IPS DF 6.9 (cell line): ENCODE measurements around the gene EPOP.

Experiments used
- DNase-seq: peaks from one replicate; pipeline ENCODE4 v3.0.0-alpha.2; 2013; ENCODE audit warnings: low read depth, low spot score
- H3K27ac ChIP-seq: one replicate; pipeline ENCODE4 v1.5.1; 2013; ENCODE audit warnings: low read length, control low read depth
- H3K27me3 ChIP-seq: 2 replicates; pipeline ENCODE4 v1.6.1; 2013; ENCODE audit warnings: mild to moderate bottlenecking, low read length; ENCODE audit not compliant: control insufficient read depth, insufficient read depth
- H3K36me3 ChIP-seq: 2 replicates; pipeline ENCODE4 v1.6.1; 2013; ENCODE audit warnings: low read length; ENCODE audit not compliant: control insufficient read depth, insufficient read depth
- H3K4me1 ChIP-seq: 2 replicates; pipeline ENCODE4 v1.6.1; 2013; ENCODE audit warnings: low read length; ENCODE audit not compliant: control insufficient read depth, insufficient read depth
- H3K4me3 ChIP-seq: 2 replicates; pipeline ENCODE4 v1.5.1; 2013; ENCODE audit warnings: mild to moderate bottlenecking, low read length
- H3K9me3 ChIP-seq: 2 replicates; pipeline ENCODE4 v1.6.1; 2013; ENCODE audit warnings: low read length, inconsistent platforms; ENCODE audit not compliant: control insufficient read depth, insufficient read depth
- WGBS: extraction: QIAGEN DNeasy Blood & Tissue Kit; methylation state at CpG from one replicate; pipeline ENCODE4 v1.1.7; 2013; ENCODE audit warnings: mixed read lengths, missing lambda C conversion rate; ENCODE audit not compliant: insufficient read length, insufficient coverage; 5-methylcytosine and 5-hydroxymethylcytosine counted together

Gene EPOP

DNA sequence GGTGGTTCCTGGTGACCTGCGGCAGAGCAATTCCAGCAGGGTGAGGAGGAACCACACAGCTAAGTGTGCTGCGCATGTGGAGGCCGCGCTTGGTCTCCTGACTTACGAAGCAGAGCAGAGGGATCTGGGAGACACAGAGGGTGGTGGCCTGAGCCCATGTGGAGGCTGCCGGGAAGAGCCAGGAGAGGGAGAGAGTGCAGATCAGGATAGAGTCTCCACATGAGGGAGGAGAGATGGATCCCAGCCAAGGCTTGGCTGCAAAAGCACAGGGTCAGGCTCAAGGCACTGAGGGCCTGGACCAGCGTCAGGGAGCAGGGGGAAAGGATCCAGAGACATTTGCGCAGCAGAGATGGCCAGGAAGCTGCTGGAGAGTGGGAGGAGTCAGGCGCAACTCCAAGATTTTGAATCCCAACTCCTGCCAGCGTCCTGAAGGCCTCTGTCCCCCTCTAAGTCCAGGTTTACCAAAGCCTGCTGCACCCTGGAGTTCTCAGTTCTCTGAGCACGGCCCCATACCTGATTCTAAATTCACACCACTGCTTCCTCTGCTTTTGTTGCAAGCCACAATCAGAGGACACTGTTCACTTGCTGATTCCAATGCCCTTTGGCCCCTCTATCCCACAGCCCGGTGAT is 19.1 kb upstream of the EPOP start:
- WGBS, result no CpG with 5 or more reads among the region's 12 CpGs
- H3K4me3 ChIP-seq, result no peak overlapping the region
- no peak overlapping the region for H3K27ac ChIP-seq
- no peaks in the 10 kb centered on the region for H3K4me1 ChIP-seq
- no peak for DNase-seq
- H3K27me3 ChIP-seq, result peaks cover 11% of the 10 kb centered on the region; the same call in 1 of the 2 replicates
- H3K36me3 ChIP-seq, result no peaks in the 10 kb centered on the region
- H3K9me3 ChIP-seq, result no peaks in the 10 kb centered on the region

DNA sequence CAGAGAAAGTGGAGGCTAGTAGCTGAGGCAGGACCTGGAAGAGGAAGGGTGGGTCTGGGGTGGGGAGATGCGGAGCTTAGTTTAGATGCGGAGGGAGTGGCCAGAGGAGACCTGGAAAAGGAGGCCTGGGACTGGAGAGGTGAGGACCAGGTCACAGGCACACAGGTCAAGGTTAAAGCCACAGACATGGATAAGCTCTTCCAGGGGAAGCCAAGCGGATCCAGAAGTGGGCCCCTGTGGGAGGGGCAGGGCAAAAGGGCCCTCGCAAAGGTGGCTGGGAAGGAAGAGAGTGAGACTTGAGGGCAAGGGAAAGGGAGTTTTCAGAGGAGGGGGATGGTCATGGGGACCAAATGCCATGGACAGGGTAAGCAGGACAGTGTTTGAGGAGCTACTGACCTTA is 16.4 kb upstream of the EPOP start:
- Histone ChIP-seq H3K4me1 (no peaks in the 10 kb centered on the region), H3K9me3 (no peaks in the 10 kb centered on the region), H3K27ac (no peak overlapping the region), H3K4me3 (no peak overlapping the region), H3K27me3 (no peaks in the 10 kb centered on the region), H3K36me3 (no peaks in the 10 kb centered on the region)
- whole genome bisulfite sequencing, result no CpG with 5 or more reads among the region's 4 CpGs
- no peak for DNase-seq

DNA sequence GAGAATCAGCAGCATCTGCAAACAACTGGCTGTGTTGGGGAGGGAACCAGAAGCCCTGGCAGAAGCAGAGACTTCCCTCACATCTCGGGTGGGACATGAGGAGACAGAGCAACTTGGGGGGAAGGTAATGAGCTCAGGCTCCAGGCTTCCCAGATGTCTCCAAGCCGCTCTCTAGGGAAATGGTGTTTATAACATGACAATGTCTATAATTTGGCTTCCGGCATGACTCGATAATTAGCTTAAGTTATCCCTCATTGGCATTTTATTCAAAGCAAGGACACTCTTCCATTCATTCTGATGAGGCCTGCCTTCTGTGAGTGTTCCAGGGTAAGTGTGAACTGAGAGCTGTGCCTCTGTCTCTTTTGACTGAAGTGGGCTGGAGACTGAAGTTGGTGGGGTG is 15.6 kb upstream of the EPOP start:
- DNase-seq, result no peak
- Histone ChIP-seq H3K9me3 (no peaks in the 10 kb centered on the region), H3K27ac (no peak overlapping the region), H3K4me1 (no peaks in the 10 kb centered on the region), H3K4me3 (no peak overlapping the region), H3K36me3 (no peaks in the 10 kb centered on the region), H3K27me3 (no peaks in the 10 kb centered on the region)
- no CpG with 5 or more reads among the region's 4 CpGs for WGBS

DNA sequence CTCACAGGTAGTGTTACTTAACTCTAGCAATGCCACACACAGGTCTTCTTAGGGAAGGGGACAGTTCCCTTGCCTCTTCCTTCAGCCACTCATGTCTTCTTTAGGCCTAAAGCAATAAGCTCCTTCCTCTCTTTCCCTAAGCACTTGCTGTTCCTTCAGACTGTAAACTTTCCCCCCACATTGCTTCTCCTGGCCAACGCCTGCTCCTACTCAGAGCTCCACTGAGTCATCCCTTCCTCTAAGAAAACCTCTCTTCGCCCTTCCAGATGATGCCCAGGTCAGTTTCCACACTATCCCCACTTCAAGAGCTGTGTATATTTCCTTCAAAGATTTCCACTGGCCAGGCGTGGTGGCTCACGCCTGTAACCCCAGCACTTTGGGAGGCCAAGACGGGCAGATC is 12.5 kb upstream of the EPOP start:
- Histone ChIP-seq H3K36me3 (no peaks in the 10 kb centered on the region), H3K4me1 (no peaks in the 10 kb centered on the region), H3K4me3 (no peak overlapping the region), H3K27ac (no peak overlapping the region), H3K9me3 (no peaks in the 10 kb centered on the region), H3K27me3 (no peaks in the 10 kb centered on the region)
- WGBS, result no CpG with 5 or more reads among the region's 5 CpGs
- DNase-seq, result no peak

DNA sequence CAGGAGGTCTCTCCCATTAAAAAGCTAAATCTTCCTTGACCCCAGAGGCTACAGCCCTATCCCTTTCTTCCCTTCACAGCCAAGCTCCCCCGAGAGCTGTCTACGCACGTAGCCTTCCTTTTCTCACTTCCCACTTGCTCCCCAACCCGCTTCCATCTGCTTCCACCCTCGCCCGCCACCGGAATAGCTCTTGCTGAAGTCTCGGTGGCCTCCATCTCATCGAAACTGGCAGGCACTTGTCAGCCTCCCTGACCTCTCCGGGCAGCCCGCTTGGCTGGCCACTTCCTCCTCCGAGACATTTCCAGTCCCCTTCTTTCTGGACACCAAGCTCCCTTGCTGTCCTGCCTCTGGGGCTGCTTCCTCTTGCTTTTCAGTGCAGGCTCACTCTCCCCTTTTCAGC is 10.7 kb upstream of the EPOP start:
- WGBS, result no CpG with 5 or more reads among the region's 12 CpGs
- Histone ChIP-seq H3K27me3 (no peaks in the 10 kb centered on the region), H3K4me1 (no peaks in the 10 kb centered on the region), H3K27ac (no peak overlapping the region), H3K36me3 (no peaks in the 10 kb centered on the region), H3K9me3 (no peaks in the 10 kb centered on the region), H3K4me3 (no peak overlapping the region)
- DNase-seq, result no peak

DNA sequence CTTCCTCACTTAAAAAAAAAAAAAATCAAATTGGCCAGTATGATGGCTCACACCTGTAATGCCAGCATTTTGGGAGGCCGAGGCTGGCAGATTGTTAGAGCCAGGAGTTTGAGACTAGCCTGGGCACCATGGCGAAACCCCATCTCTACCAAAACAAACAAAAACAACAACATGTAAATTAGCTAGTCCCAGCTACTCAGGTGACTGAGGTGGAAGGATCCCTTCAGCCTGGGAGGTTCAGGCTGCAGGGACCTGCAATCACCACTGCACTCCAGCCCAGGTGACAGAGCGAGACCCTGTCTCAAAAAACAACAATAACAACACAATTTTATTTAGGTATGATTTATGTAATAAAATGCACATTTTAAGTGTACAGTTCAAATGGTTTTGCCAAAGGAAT is 6.3 kb upstream of the EPOP start:
- WGBS, result no CpG with 5 or more reads among the region's 3 CpGs
- peaks cover 3% of the 10 kb centered on the region; the same call in 1 of the 2 replicates for H3K27me3 ChIP-seq

DNA sequence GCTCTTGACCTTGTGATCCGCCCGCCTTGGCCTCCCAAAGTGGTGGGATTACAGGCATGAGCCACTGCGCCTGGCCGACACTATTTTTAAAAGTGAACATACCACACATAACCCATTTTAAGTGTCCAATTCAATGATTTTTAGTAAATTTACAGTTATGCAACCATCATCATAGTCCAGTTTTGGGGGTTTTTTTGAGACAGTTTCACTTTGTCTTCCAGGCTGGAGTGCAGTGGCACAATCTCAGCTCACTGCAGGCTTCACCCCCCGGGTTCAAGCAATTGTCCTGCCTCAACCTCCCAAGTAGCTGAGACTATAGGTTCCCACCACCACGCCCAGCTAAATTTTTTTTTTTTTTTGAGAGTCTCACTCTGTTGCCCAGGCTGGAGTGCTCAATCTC is 3.1 kb upstream of the EPOP start:
- H3K27me3 ChIP-seq, result peaks cover 30% of the 10 kb centered on the region
- H3K27ac ChIP-seq, result no peak overlapping the region
- no peak overlapping the region for H3K4me3 ChIP-seq
- H3K9me3 ChIP-seq, result no peaks in the 10 kb centered on the region
- DNase-seq, result no peak
- WGBS, result no CpG with 5 or more reads among the region's 6 CpGs
- no peaks in the 10 kb centered on the region for H3K36me3 ChIP-seq
- peaks cover 3% of the 10 kb centered on the region; the same call in 1 of the 2 replicates for H3K4me1 ChIP-seq

More for the DNA sequence above, 6.3 kb upstream of the EPOP start:
- DNase-seq, result no peak
- Histone ChIP-seq H3K9me3 (no peaks in the 10 kb centered on the region), H3K4me1 (no peaks in the 10 kb centered on the region), H3K36me3 (no peaks in the 10 kb centered on the region), H3K4me3 (no peak overlapping the region), H3K27ac (no peak overlapping the region)

DNA sequence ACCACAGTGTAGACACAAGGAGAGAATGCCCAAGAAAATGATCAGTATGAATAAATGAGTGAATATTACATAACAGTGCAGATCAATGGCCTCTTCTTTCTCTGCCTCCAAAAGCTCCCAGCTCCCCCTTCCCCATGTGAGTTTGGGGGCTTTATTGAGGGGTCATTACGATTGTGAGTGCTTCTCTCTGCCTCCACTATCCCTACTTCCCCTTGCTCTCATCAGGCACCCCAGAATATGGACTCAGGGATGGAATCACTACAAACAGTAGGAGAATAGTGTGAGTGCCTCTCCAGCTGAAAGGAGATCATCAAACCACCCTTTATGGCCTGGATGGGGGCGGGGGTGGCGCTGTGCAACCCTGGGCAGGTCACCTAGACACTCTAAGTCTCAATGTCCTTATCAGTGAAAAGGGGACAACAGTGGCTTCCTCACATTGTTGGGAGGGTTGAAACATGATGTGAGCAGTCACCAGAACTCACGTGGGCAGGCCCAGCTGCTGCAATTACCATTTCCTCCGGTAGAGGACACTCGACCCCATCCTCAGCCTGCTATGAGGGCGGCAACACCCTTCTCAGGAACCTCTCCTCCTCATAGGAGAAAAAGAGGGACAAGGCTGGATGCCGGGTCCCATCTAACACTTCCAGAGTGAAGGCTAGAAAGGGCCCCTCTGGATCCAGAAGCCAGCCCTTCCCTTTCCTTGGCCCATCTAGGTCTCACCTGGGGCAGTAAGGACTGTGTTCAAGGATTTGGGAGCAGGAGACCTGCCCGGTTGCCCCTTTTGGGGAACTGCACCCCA is 2.1 kb upstream of the EPOP start:
- H3K36me3 ChIP-seq, result no peaks in the 10 kb centered on the region
- H3K27ac ChIP-seq, result no peak overlapping the region
- peak; percentile 78 for DNase-seq
- no peak overlapping the region for H3K4me3 ChIP-seq
- peaks cover 31% of the 10 kb centered on the region for H3K27me3 ChIP-seq
- peaks cover 3% of the 10 kb centered on the region; the same call in 1 of the 2 replicates for H3K4me1 ChIP-seq
- no CpG with 5 or more reads among the region's 9 CpGs for WGBS
- H3K9me3 ChIP-seq, result no peaks in the 10 kb centered on the region

DNA sequence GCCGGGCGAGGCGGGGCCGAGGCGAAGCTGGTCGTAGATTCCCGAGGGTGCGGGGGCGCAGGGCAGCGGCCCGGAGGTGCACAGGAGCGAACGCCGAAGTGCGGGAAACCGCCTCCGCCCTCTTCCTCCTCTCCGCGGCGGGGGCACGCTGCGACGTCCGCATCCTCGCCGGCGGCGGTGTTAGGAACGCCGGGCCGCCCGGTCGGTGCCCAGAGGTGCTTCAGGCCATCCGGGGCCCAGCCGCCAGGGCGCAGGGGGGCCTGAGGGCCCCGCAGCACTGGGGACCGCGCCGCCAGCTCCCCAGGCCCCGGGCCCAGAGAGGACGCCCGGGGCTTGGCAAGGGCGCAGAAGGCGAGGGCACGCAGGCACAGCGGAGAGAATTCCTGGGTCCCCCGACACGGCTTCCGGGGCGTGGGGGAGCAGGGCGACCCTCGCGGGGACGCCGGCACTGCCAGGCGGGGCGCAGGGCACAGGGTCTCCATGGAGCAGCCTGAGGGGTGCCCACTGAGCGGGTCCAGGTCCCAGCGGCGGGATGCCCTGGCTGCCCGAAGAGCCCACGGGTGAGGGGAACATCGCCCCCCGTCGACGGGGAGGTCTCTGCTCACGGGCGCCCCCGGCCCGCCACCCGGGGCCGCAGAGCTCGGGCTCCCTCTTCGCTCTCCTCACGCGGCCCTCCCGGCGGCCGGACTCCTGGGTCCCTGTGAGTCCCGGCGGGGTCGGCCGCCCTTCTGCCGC is 576 bp downstream of the EPOP start:
- Histone ChIP-seq H3K4me1 (peaks cover 7% of the 10 kb centered on the region), H3K4me3 (peak overlapping the region; percentile 22; the same call in 1 of the 2 replicates), H3K27ac (no peak overlapping the region), H3K36me3 (no peaks in the 10 kb centered on the region), H3K27me3 (peaks cover 48% of the 10 kb centered on the region), H3K9me3 (no peaks in the 10 kb centered on the region)
- no CpG with 5 or more reads among the region's 85 CpGs for WGBS
- no peak for DNase-seq

DNA sequence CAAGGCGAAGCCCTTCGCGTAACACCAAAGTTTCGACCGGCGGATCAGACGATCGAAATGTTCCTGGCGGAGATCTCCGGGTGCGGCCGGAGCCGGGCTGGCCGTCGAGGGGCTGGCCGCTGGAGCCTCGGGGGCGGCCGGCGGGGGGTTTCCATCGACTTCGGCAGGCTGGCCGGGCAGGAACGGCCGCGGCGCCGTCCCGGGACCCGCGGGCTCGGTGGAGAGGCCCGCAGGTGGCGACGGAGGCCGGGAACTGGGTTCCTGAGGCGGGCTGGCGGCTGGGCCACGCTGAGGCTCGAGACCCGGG is 1.1 kb downstream of the EPOP start:
- H3K4me3 ChIP-seq, result peak overlapping the region; percentile 22; the same call in 1 of the 2 replicates
- H3K27me3 ChIP-seq, result peaks cover 53% of the 10 kb centered on the region
- peaks cover 8% of the 10 kb centered on the region for H3K4me1 ChIP-seq
- no peaks in the 10 kb centered on the region for H3K36me3 ChIP-seq
- H3K27ac ChIP-seq, result no peak overlapping the region
- WGBS, result no CpG with 5 or more reads among the region's 41 CpGs
- DNase-seq, result no peak
- H3K9me3 ChIP-seq, result no peaks in the 10 kb centered on the region
